Activated B cell treated with CpG ODN at 0.5 μM for 24 hours (primary cell): ENCODE data around the gene ASCL2. TPM values are rescaled to one million over a fixed set of nuclear protein-coding genes. Genes with fewer than 3 reads are reported as not detected.

ENCODE experiments used
- ATAC-seq: fragments of 200-7000 bp; cut with Tn5 transposase; one replicate; pipeline ENCODE4 v1.10.0; 2021; ENCODE audit warnings: low read depth, mild to moderate bottlenecking, moderate library complexity
- CTCF ChIA-PET: fragments of 350-600 bp; sonication (Branson Sonifier 250); formaldehyde crosslinking; loops from one replicate; lab custom pipeline; 2021; ENCODE audit warnings: antibody characterized with exemption; lab: Charles Lee
- POLR2A ChIA-PET: fragments of 350-600 bp; sonication (Branson Sonifier 250); formaldehyde crosslinking; loops from one replicate; lab custom pipeline; 2021; ENCODE audit warnings: antibody characterized with exemption; lab: Charles Lee
- DNase-seq: peaks from one replicate; pipeline ENCODE4 v3.0.0; 2022
- H3K27ac Mint-ChIP-seq: one replicate; pipeline ENCODE4 v1.8.0; 2020; ENCODE audit warnings: mixed read lengths
- H3K27me3 Mint-ChIP-seq: one replicate; pipeline ENCODE4 v1.8.0; 2021; ENCODE audit warnings: mixed read lengths
- H3K36me3 Mint-ChIP-seq: one replicate; pipeline ENCODE4 v1.8.0; 2021; ENCODE audit warnings: low read depth, mixed read lengths
- H3K4me1 Mint-ChIP-seq: one replicate; pipeline ENCODE4 v1.8.0; 2021; ENCODE audit warnings: mixed read lengths
- H3K4me3 Mint-ChIP-seq: one replicate; pipeline ENCODE4 v1.8.0; 2020; ENCODE audit warnings: mild to moderate bottlenecking, mixed read lengths
- H3K9me3 Mint-ChIP-seq: one replicate; pipeline ENCODE4 v1.8.0; 2020; ENCODE audit warnings: mixed read lengths
- intact Hi-C: fragments of 100-400 bp; cut with micrococcal nuclease; formaldehyde crosslinking; loops from one replicate; pipeline ENCODE4 v1.15.1; 2024
- total RNA-seq: library from RNA; stranded (reverse); gene quantifications from 2 replicates; pipeline ENCODE4 v1.2.3, GENCODE V29; 2022
- TF ChIP-seq, protein P1 (sequence below): fragments of 200-600 bp; IDR thresholded peaks from one replicate; pipeline ENCODE4 v1.8.0; 2022; ENCODE audit warnings: antibody characterized with exemption, mild to moderate bottlenecking

ASCL2 gene
- total RNA-seq, 1 donor from 2014 or later = 1.3 TPM

DNA sequence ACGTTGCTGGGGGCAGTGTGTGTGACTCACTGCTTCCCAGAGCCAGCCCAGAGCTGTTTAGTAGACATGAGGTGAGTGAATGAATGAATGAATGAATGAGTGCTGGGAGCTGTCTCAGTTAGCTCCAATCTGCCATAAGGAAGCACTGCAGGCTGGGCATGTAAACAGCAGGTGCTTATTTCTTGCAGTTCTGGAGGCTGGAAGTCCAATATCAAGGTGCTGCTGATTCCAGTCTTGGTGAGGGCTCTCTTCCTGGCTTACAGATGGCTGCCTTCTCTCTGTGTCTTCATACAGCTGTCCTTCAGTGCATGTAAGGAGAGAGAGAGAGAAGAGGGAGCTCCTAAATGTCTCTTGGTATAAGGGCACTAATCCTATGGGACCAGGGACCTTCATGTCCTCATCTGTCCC is 27.2 kb upstream of the ASCL2 start:
- Mint-ChIP-seq H3K4me1 (peaks cover 52% of the 10 kb centered on the region), H3K36me3 (peaks cover 12% of the 10 kb centered on the region), H3K9me3 (no peaks in the 10 kb centered on the region), H3K4me3 (no peak overlapping the region), H3K27ac (peak overlapping the region; percentile 50), H3K27me3 (no peaks in the 10 kb centered on the region)
- TF ChIP-seq, protein P1, sequence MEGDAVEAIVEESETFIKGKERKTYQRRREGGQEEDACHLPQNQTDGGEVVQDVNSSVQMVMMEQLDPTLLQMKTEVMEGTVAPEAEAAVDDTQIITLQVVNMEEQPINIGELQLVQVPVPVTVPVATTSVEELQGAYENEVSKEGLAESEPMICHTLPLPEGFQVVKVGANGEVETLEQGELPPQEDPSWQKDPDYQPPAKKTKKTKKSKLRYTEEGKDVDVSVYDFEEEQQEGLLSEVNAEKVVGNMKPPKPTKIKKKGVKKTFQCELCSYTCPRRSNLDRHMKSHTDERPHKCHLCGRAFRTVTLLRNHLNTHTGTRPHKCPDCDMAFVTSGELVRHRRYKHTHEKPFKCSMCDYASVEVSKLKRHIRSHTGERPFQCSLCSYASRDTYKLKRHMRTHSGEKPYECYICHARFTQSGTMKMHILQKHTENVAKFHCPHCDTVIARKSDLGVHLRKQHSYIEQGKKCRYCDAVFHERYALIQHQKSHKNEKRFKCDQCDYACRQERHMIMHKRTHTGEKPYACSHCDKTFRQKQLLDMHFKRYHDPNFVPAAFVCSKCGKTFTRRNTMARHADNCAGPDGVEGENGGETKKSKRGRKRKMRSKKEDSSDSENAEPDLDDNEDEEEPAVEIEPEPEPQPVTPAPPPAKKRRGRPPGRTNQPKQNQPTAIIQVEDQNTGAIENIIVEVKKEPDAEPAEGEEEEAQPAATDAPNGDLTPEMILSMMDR = no peak
- ATAC-seq (no peak), DNase-seq (no peak)
- intact Hi-C loops = no loop called here
- POLR2A ChIA-PET = no interaction called here
- CTCF ChIA-PET = interaction anchor here (3.8 to 11.2 kb wide), 2 partner anchors 99 to 123 kb away, joined by 18 to 321 read pairs; no protein-coding TSS in a partner anchor

DNA sequence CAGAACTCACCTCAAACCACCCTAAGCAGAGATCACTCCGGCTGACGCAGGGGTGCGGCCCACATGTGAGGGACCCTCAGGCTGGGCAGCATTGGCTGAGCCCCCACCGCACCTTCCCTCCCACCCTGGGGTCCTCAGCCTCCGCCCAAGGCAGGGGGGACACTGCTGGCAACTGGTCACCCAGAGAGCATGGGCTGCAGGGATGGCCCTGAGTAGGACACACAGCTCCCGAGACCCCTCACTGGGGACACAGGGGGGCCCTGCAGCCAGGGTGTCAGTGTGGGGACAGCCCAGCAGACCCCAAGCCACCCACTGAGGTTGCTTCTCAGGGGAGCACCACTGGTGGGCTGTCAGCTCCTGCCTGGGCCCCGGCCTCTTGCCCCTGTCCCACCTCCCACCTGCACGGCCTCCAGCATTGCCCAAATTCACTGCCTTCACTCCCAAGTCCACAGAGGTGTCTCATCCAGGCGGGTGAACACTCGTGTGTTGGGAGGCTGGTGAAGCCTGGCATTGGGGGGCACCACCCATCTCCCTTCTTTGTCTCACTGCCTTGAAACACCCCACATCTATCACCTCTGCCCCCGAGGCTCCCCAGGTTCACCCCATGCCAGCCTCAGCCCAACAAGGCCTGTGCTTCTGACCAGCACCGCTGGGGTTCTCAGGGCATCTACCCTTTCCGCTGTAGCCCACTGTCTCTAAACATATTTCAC is 26.7 kb upstream of the ASCL2 start:
- H3K9me3 Mint-ChIP-seq = no peaks in the 10 kb centered on the region
- DNase-seq (peak; percentile 12), ATAC-seq (no peak)
- TF ChIP-seq, protein P1 = no peak
- H3K4me1 Mint-ChIP-seq = peaks cover 47% of the 10 kb centered on the region
- no peak overlapping the region for H3K4me3 Mint-ChIP-seq
- intact Hi-C loops = no loop called here
- H3K27me3 Mint-ChIP-seq = no peaks in the 10 kb centered on the region
- H3K36me3 Mint-ChIP-seq = peaks cover 12% of the 10 kb centered on the region
- peak overlapping the region; percentile 46 for H3K27ac Mint-ChIP-seq
- POLR2A ChIA-PET = no interaction called here
- CTCF ChIA-PET = interaction anchor here (0.8 to 11.2 kb wide), 2 partner anchors 9 to 123 kb away, joined by 3 to 321 read pairs; no protein-coding TSS in a partner anchor

DNA sequence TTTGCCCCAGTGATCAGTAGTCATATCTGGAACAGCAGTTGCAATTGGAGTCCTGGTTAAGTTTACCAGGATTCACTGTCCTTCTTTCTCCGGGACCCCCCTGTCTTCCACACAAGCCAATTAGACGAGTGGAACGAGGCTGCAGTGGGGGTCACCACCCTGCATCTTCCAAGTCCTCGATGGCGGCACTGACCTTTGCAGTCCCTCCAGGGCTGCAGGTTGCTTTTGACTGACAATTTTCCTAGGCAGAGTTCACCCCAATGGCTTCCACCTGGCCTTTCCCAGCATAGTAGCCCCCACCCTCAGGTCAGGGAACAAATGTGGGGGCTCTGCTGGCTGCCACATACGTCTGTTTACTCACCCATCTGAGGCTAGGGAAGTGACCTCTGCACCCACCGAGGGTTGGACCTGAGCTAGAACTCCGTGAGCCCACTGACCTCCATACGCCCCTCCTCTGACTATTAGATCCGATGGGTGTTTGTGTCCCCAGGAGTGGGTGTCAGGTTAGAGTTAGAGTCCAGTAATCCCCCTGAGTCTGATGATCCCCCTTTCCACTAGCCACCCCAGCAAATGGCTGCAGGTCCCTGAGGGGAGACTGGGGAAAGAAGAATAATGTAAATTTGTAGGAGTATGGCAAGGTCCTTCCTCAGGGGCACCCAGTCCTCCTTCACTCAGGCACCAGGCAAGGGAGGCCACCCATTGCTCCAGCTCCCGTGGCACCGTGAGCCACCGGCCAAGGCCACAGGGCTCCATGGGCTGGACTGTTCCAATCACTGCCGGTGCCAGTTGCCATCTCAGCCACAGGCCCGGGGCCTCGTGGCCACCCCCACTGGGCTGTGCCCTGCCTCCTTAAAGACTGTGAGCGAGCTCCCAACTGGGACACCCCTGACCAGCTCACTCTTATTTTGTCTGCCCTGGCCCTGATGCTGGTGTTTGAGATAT is 25.9 kb upstream of the ASCL2 start:
- no peak overlapping the region for H3K27ac Mint-ChIP-seq
- DNase-seq = no peak
- no peaks in the 10 kb centered on the region for H3K27me3 Mint-ChIP-seq
- ChIA-PET CTCF (interaction anchor here (0.8 kb wide), 1 partner anchor 9 kb away, joined by 3 read pairs; no protein-coding TSS in a partner anchor), POLR2A (no interaction called here)
- H3K4me1 Mint-ChIP-seq = peaks cover 39% of the 10 kb centered on the region
- H3K9me3 Mint-ChIP-seq = no peaks in the 10 kb centered on the region
- ATAC-seq = no peak
- peaks cover 12% of the 10 kb centered on the region for H3K36me3 Mint-ChIP-seq
- intact Hi-C loops = no loop called here
- H3K4me3 Mint-ChIP-seq = no peak overlapping the region
- TF ChIP-seq, protein P1 = no peak

DNA sequence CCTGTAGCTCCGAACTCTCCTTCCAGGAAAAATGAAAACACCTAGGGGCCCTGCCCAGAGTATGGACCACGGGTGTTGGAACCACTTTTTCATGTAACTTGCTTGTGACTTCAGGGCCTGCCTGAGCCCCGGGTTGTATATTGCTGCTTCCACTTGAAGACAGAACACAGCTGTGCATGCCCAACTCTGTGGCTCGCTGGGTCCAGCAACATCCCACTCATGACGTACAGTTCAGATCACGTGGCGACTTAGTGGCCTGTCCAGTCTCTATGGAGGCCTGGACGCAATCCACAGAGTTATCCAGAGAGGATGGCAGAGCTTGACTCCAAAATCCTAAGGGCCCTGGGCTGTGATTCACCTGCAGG is 24.5 kb upstream of the ASCL2 start:
- Mint-ChIP-seq H3K27me3 (peaks cover 3% of the 10 kb centered on the region), H3K9me3 (no peaks in the 10 kb centered on the region), H3K4me1 (peaks cover 29% of the 10 kb centered on the region), H3K36me3 (peaks cover 12% of the 10 kb centered on the region), H3K27ac (no peak overlapping the region), H3K4me3 (no peak overlapping the region)
- ChIA-PET POLR2A (no interaction called here), CTCF (interaction anchor here (1.5 kb wide), 1 partner anchor 10 kb away, joined by 3 read pairs; no protein-coding TSS in a partner anchor)
- DNase-seq = no peak
- intact Hi-C loops = no loop called here
- ATAC-seq = no peak
- TF ChIP-seq, protein P1 = no peak
